ENCODE measurements around the gene TMEM60.
"Not testable (repeated sequence)": the region's sequence is repeated elsewhere in the genome, so short reads cannot be mapped to it uniquely, and the experiment has no call there.

TMEM60 gene

GRCh38 chr7:77798394-77799077, at the start of gene TMEM60, which contains the start of gene PHTF2:
TSS of gene TMEM60 (minus strand) at chr7:77798434. CDS start at chr7:77794373, 4,061 bp downstream.
TSS of gene PHTF2 (plus strand) at chr7:77798773.
- peak; percentile 85 for DNase-seq (ENCODE audit: low read depth)

GRCh38 chr7:77846317-77847092, 48.3 kb upstream of the TMEM60 start:
- DNase-seq (ENCODE audit: low read depth) = no peak

- no peak for DNase-seq (ENCODE audit: low read depth)
These were observed 45.0 kb upstream of the TMEM60 start for GRCh38 chr7:77843194-77843593.

GRCh38 chr7:77839919-77840318, 41.7 kb upstream of the TMEM60 start:
- DNase-seq (ENCODE audit: low read depth) = no peak

GRCh38 chr7:77838929-77839491, 40.8 kb upstream of the TMEM60 start:
- DNase-seq (ENCODE audit: low read depth) = no peak

GRCh38 chr7:77837966-77838365, 39.7 kb upstream of the TMEM60 start:
- no peak for DNase-seq (ENCODE audit: low read depth)

- DNase-seq (ENCODE audit: low read depth) = no peak
These were observed 39.0 kb upstream of the TMEM60 start for GRCh38 chr7:77837275-77837674.

- DNase-seq (ENCODE audit: low read depth) = not testable (repeated sequence)
These were observed 38.2 kb upstream of the TMEM60 start for GRCh38 chr7:77836425-77836824.

GRCh38 chr7:77833136-77833535, 34.9 kb upstream of the TMEM60 start:
- no peak for DNase-seq (ENCODE audit: low read depth)

- DNase-seq (ENCODE audit: low read depth) = no peak
These were observed 33.7 kb upstream of the TMEM60 start for GRCh38 chr7:77831953-77832352.

GRCh38 chr7:77831481-77831880, 33.2 kb upstream of the TMEM60 start:
- DNase-seq (ENCODE audit: low read depth) = no peak

- DNase-seq (ENCODE audit: low read depth) = no peak
These were observed 32.6 kb upstream of the TMEM60 start for GRCh38 chr7:77830649-77831355.

GRCh38 chr7:77827999-77828398, 29.8 kb upstream of the TMEM60 start:
- no peak for DNase-seq (ENCODE audit: low read depth)

GRCh38 chr7:77826300-77826699, 28.1 kb upstream of the TMEM60 start:
- no peak for DNase-seq (ENCODE audit: low read depth)

- no peak for DNase-seq (ENCODE audit: low read depth)
These were observed 26.9 kb upstream of the TMEM60 start for GRCh38 chr7:77825131-77825530.

GRCh38 chr7:77824636-77825035, 26.4 kb upstream of the TMEM60 start:
- no peak for DNase-seq (ENCODE audit: low read depth)

- no peak for DNase-seq (ENCODE audit: low read depth)
These were observed 25.6 kb upstream of the TMEM60 start for GRCh38 chr7:77823787-77824186.

- DNase-seq (ENCODE audit: low read depth) = no peak
These were observed 24.0 kb upstream of the TMEM60 start for GRCh38 chr7:77822269-77822668.

- DNase-seq (ENCODE audit: low read depth) = no peak
These were observed 22.7 kb upstream of the TMEM60 start for GRCh38 chr7:77820967-77821366.

GRCh38 chr7:77819021-77819420, 20.8 kb upstream of the TMEM60 start:
- no peak for DNase-seq (ENCODE audit: low read depth)

- DNase-seq (ENCODE audit: low read depth) = no peak
These were observed 14.9 kb upstream of the TMEM60 start for GRCh38 chr7:77813180-77813579.

GRCh38 chr7:77812290-77812685, 14.1 kb upstream of the TMEM60 start:
- no peak for DNase-seq (ENCODE audit: low read depth)

Data from stimulated activated CD8-positive, alpha-beta memory T cell treated with anti-CD3 and anti-CD28 coated beads, Interleukin-12 subunit alpha, Interleukin-12 subunit beta, amount 100 ng/mL, for 1 hour (primary cell).